PC-9 (cell line): ENCODE data around the gene RFWD3. TPM values are rescaled to one million over a fixed set of nuclear protein-coding genes. Genes with fewer than 3 reads are reported as not detected.
A peak's percentile ranks its signal among the peaks of the same experiment; 100 is the strongest.

Experiments used
- BruUV-seq: library from RNA; stranded (reverse); fragments of 400-500 nt; replicated peaks from 2 replicates; lab custom pipeline; 2021; lab: Mats Ljungman, UMichigan
- CTCF ChIA-PET: fragments of 300-600 bp; sonication (Branson Sonifier 250); formaldehyde crosslinking; loops from one replicate; lab custom pipeline; 2022; ENCODE audit warnings: antibody characterized with exemption; lab: Charles Lee
- POLR2A ChIA-PET: fragments of 300-600 bp; sonication (Branson Sonifier 250); formaldehyde crosslinking; loops from one replicate; lab custom pipeline; 2022; ENCODE audit warnings: antibody characterized with exemption; ENCODE audit not compliant: unreplicated experiment; lab: Charles Lee
- DNase-seq, 2 experiments: peaks; one replicate each; pipeline versions ENCODE4 v3.0.0 to v3.0.0-alpha.2; 2015 to 2022; ENCODE audit warnings: mixed read lengths in 1 of 2
- H2AFZ ChIP-seq: fragments of 200-600 bp; sonication (generic); 2 replicates; pipeline ENCODE4 v1.8.1; 2017; ENCODE audit warnings: antibody characterized with exemption
- H3F3A ChIP-seq: fragments of 200-600 bp; sonication (generic); 2 replicates; pipeline ENCODE4 v1.8.1; 2017; ENCODE audit warnings: antibody characterized with exemption, mild to moderate bottlenecking, low read depth; ENCODE audit not compliant: insufficient read depth
- H3K27ac ChIP-seq: fragments of 200-600 bp; sonication (generic); 2 replicates; pipeline ENCODE4 v1.6.1; 2016; ENCODE audit warnings: mixed run types
- H3K27me3 ChIP-seq: fragments of 200-600 bp; sonication (generic); 2 replicates; pipeline ENCODE4 v1.6.1; 2016; ENCODE audit warnings: low read depth, mixed run types; ENCODE audit not compliant: insufficient read depth
- H3K36me3 ChIP-seq: fragments of 200-600 bp; sonication (generic); 2 replicates; pipeline ENCODE4 v1.6.1; 2016; ENCODE audit warnings: low read depth, mixed run types
- H3K4me1 ChIP-seq: fragments of 200-600 bp; sonication (generic); replicated peaks from 2 replicates; pipeline ENCODE4 v1.6.1; 2016; ENCODE audit warnings: mixed run types; ENCODE audit not compliant: insufficient read depth
- H3K4me2 ChIP-seq: fragments of 200-600 bp; sonication (generic); 2 replicates; pipeline ENCODE4 v1.6.1; 2017; ENCODE audit warnings: mixed run types
- H3K4me3 ChIP-seq: fragments of 200-600 bp; sonication (generic); 2 replicates; pipeline ENCODE4 v1.6.1; 2016; ENCODE audit warnings: mixed run types
- H3K79me2 ChIP-seq: fragments of 200-600 bp; sonication (generic); 2 replicates; pipeline ENCODE4 v1.6.1; 2017; ENCODE audit warnings: low read depth, mixed run types
- H3K9me2 ChIP-seq: fragments of 200-600 bp; sonication (generic); 2 replicates; pipeline ENCODE4 v1.8.1; 2017; ENCODE audit warnings: mild to moderate bottlenecking; ENCODE audit not compliant: insufficient read depth
- H3K9me3 ChIP-seq: fragments of 200-600 bp; sonication (generic); 2 replicates; pipeline ENCODE4 v1.8.1; 2016; ENCODE audit warnings: low read depth; ENCODE audit not compliant: insufficient read depth
- H4K20me1 ChIP-seq: fragments of 200-600 bp; sonication (generic); 2 replicates; pipeline ENCODE4 v1.8.1; 2017; ENCODE audit not compliant: insufficient read depth
- CTCF ChIP-seq: fragments of 200-600 bp; sonication (generic); conservative IDR thresholded peaks from 2 replicates; pipeline ENCODE4 v1.6.1; 2017; ENCODE audit warnings: mixed run types, antibody characterized with exemption, mild to moderate bottlenecking, moderate library complexity
- EZH2 ChIP-seq: fragments of 200-600 bp; sonication (generic); IDR thresholded peaks from 2 replicates; pipeline ENCODE4 v1.8.0; 2017; ENCODE audit warnings: antibody characterized with exemption, low read depth
- intact Hi-C: fragments of 100-400 bp; cut with micrococcal nuclease; formaldehyde crosslinking; loops from one replicate; pipeline ENCODE4 v1.10.0; 2022; ENCODE audit not compliant: unreplicated experiment
- total RNA-seq: library from RNA; stranded (reverse); gene quantifications from 2 replicates; pipeline ENCODE4 v1.2.3, GENCODE V29; 2021

RFWD3 gene
- total RNA-seq, 1 experiment from 2014 or later: 49.5 TPM

GRCh38 chr16:74601126-74601871 lies 65.4 kb downstream of the RFWD3 start:
- Histone ChIP-seq H3K4me2 (peak overlapping the region; percentile 6; the same call in 1 of the 2 replicates), H2AFZ (no peak overlapping the region), H3F3A (peaks cover 19% of the 10 kb centered on the region; the same call in 1 of the 2 replicates), H3K4me1 (peaks cover 44% of the 10 kb centered on the region), H3K27me3 (no peaks in the 10 kb centered on the region), H3K27ac (peak overlapping the region; percentile 18; the same call in 1 of the 2 replicates), H4K20me1 (peaks cover 35% of the 10 kb centered on the region), H3K9me3 (no peaks in the 10 kb centered on the region), H3K9me2 (no peaks in the 10 kb centered on the region), H3K36me3 (no peaks in the 10 kb centered on the region), H3K79me2 (peaks cover 93% of the 10 kb centered on the region), H3K4me3 (no peak overlapping the region)
- TF ChIP-seq CTCF (no peak), EZH2 (no peak)
- intact Hi-C loops: loop anchor here (10.0 kb wide), 2 partner anchors 116 to 236 kb away; no protein-coding TSS in a partner anchor
- BruUV-seq: no TSS peak
- DNase-seq: no peak
- ChIA-PET POLR2A (no interaction called here), CTCF (no interaction called here)

DNA sequence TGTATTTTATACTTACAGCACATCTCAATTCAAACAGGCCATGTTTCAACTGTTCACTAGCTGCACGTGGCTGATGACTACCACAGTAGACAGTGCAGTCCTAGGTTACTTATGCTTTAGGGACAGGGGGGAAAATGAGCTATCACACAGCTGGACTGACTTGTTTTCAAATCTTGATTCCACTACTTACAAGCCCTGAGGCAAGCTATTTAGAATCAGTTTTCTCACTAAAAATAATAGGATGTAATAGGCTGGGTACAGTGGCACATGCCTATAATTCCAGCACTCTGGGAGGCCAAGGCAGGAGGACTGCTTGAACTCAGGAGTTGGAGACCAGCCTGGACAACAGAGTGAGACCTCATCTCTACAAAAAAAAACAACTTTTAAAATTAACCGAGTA lies 70.1 kb downstream of the RFWD3 start:
- Histone ChIP-seq H3K4me3 (no peak overlapping the region), H3K4me1 (peaks cover 20% of the 10 kb centered on the region), H3K36me3 (no peaks in the 10 kb centered on the region), H3K79me2 (peaks cover 90% of the 10 kb centered on the region), H4K20me1 (peaks cover 8% of the 10 kb centered on the region), H3K4me2 (no peak overlapping the region), H3K27me3 (no peaks in the 10 kb centered on the region), H3K27ac (no peak overlapping the region), H2AFZ (no peak overlapping the region), H3K9me3 (no peaks in the 10 kb centered on the region), H3F3A (peaks cover 8% of the 10 kb centered on the region; the same call in 1 of the 2 replicates), H3K9me2 (no peaks in the 10 kb centered on the region)
- no TSS peak for BruUV-seq
- DNase-seq: no peak
- no peak for TF ChIP-seq EZH2
- TF ChIP-seq CTCF: no peak
- ChIA-PET POLR2A (interaction anchor here (0.8 kb wide), 1 partner anchor 9 kb away, joined by 5 read pairs; no protein-coding TSS in a partner anchor), CTCF (no interaction called here)
- intact Hi-C loops: no loop called here

- no peak overlapping the region for H3K4me3 ChIP-seq
- no peaks in the 10 kb centered on the region for H3K36me3 ChIP-seq
- H3K27me3 ChIP-seq: no peaks in the 10 kb centered on the region
- no peak overlapping the region for H3K4me2 ChIP-seq
- no peaks in the 10 kb centered on the region; the same call in 1 of the 2 replicates for H3F3A ChIP-seq
- peaks cover 79% of the 10 kb centered on the region for H3K79me2 ChIP-seq
- no peak overlapping the region for H2AFZ ChIP-seq
- intact Hi-C loops: no loop called here
- H3K27ac ChIP-seq: no peak overlapping the region
- ChIA-PET CTCF (interaction anchor here (0.6 kb wide), 1 partner anchor 410 kb away, joined by 4 read pairs; no protein-coding TSS in a partner anchor), POLR2A (no interaction called here)
- H3K4me1 ChIP-seq: peaks cover 10% of the 10 kb centered on the region
- TF ChIP-seq CTCF: no peak
- no peak for TF ChIP-seq EZH2
- BruUV-seq: no TSS peak
- no peaks in the 10 kb centered on the region for H3K9me3 ChIP-seq
- no peak for DNase-seq
- H3K9me2 ChIP-seq: no peaks in the 10 kb centered on the region
- no peaks in the 10 kb centered on the region; the same call in none of the 2 replicates for H4K20me1 ChIP-seq
Observed at GRCh38 chr16:74592847-74593246, 73.8 kb downstream of the RFWD3 start.
